Gastrocnemius medialis (tissue), 4 donors: ENCODE results near the gene CFAP221.

Experiments used
- CTCF ChIP-seq, 5 experiments: fragments of 450-650 bp in 3 of 5; fragments of 200-600 bp in 2 of 5; sonication (generic) in 2 of 5; IDR thresholded peaks in 4 of 5; conservative IDR thresholded peaks in 1 of 5; 1 replicate in 4 of 5; 2 replicates in 1 of 5; pipeline ENCODE4 v1.5.1; 2016 to 2019; ENCODE audit warnings: antibody characterized with exemption in 5 of 5, mild to moderate bottlenecking in 3 of 5, moderate library complexity in 3 of 5
- POLR2A ChIP-seq, 2 donors: fragments of 450-650 bp; IDR thresholded peaks; one replicate each; pipeline ENCODE4 v1.6.1; 2017; ENCODE audit warnings: antibody characterized with exemption in 2 of 2, mild to moderate bottlenecking in 2 of 2, moderate library complexity in 2 of 2

GRCh38 chr2:119704670-119705120 lies 160.4 kb downstream of the CFAP221 start:
- TF ChIP-seq CTCF (IDR thresholded peaks at IDR 0.05 in 4 of 5, conservative IDR thresholded peaks at IDR 0.05 in 1 of 5) (no peak), POLR2A (IDR thresholded peaks at IDR 0.05) (no peak)
